Osteoblast (primary cell): ENCODE measurements around the gene DDIAS. TPM values are rescaled to one million over a fixed set of nuclear protein-coding genes. Genes with fewer than 3 reads are reported as not detected.
"Not testable (repeated sequence)": the region's sequence is repeated elsewhere in the genome, so short reads cannot be mapped to it uniquely, and the experiment has no call there.

Experiments
- DNase-seq: peaks from one replicate; pipeline ENCODE4 v3.0.0; 2011; ENCODE audit warnings: low spot score, mixed read lengths; ENCODE audit not compliant: insufficient read length; ENCODE audit errors: missing footprints
- H2AFZ ChIP-seq: 2 replicates; pipeline ENCODE4 v1.6.0; 2011; ENCODE audit warnings: mild to moderate bottlenecking, low read length
- H3K27ac ChIP-seq: 2 replicates; pipeline ENCODE4 v1.5.1; 2011; ENCODE audit warnings: mild to moderate bottlenecking, low read depth, low read length, moderate library complexity
- H3K27me3 ChIP-seq: 2 replicates; pipeline ENCODE4 v1.6.0; 2012; ENCODE audit warnings: mild to moderate bottlenecking, control low read depth, inconsistent platforms, low read length, moderate library complexity; ENCODE audit not compliant: insufficient read depth
- H3K36me3 ChIP-seq: 2 replicates; pipeline ENCODE4 v1.5.1; 2011; ENCODE audit warnings: mild to moderate bottlenecking, low read length, control low read depth, moderate library complexity; ENCODE audit not compliant: insufficient read depth
- H3K4me1 ChIP-seq: 2 replicates; pipeline ENCODE4 v1.5.1; 2011; ENCODE audit warnings: mild to moderate bottlenecking, low read length, control low read depth, moderate library complexity; ENCODE audit not compliant: insufficient read depth
- H3K4me2 ChIP-seq: 2 replicates; pipeline ENCODE4 v1.6.0; 2011; ENCODE audit warnings: mild to moderate bottlenecking, low read length; ENCODE audit not compliant: insufficient read depth
- H3K4me3 ChIP-seq: fragments of 200-600 bp; sonication (generic); 3 replicates; pipeline ENCODE4 v1.5.1; 2012; ENCODE audit warnings: mild to moderate bottlenecking, low read length, inconsistent platforms; ENCODE audit not compliant: insufficient read depth
- H3K79me2 ChIP-seq: 2 replicates; pipeline ENCODE4 v1.6.0; 2012; ENCODE audit warnings: mild to moderate bottlenecking, low read length, control low read depth, inconsistent platforms; ENCODE audit not compliant: insufficient read depth
- H3K9me3 ChIP-seq: 2 replicates; pipeline ENCODE4 v1.5.1; 2011; ENCODE audit warnings: low read depth, low read length, control low read depth
- H4K20me1 ChIP-seq: 2 replicates; pipeline ENCODE4 v1.6.0; 2012; ENCODE audit warnings: mild to moderate bottlenecking, low read length, control low read depth; ENCODE audit not compliant: insufficient read depth
- CTCF ChIP-seq: IDR thresholded peaks from 2 replicates; pipeline ENCODE4 v1.5.1; 2011; ENCODE audit warnings: mild to moderate bottlenecking, low read depth, low read length, moderate library complexity; ENCODE audit errors: extremely low read depth
- total RNA-seq: library from RNA; depleted of rRNA; stranded (reverse); fragments of >200 nt; gene quantifications from 2 replicates; pipeline ENCODE4 v1.2.3, GENCODE V29; 2012

Gene DDIAS
- total RNA-seq, 1 donor: 1.8 TPM

GRCh38 chr11:82909015-82909640, 7.6 kb downstream of the DDIAS start:
- no peaks in the 10 kb centered on the region for H3K36me3 ChIP-seq
- peaks cover 15% of the 10 kb centered on the region for H3K4me1 ChIP-seq
- peak overlapping the region; percentile 73 for H2AFZ ChIP-seq
- peaks cover 13% of the 10 kb centered on the region for H3K79me2 ChIP-seq
- DNase-seq: no peak
- no peak for TF ChIP-seq CTCF
- H3K9me3 ChIP-seq: no peaks in the 10 kb centered on the region
- H4K20me1 ChIP-seq: no peaks in the 10 kb centered on the region
- H3K27ac ChIP-seq: no peak overlapping the region
- peak overlapping the region; percentile 16 for H3K4me2 ChIP-seq
- no peak overlapping the region for H3K4me3 ChIP-seq
- H3K27me3 ChIP-seq: no peaks in the 10 kb centered on the region

GRCh38 chr11:82919786-82920185, 18.2 kb downstream of the DDIAS start:
- H3K4me3 ChIP-seq, DNase-seq, H3K4me2 ChIP-seq, H4K20me1 ChIP-seq, H2AFZ ChIP-seq, H3K27ac ChIP-seq, H3K4me1 ChIP-seq, H3K36me3 ChIP-seq, H3K9me3 ChIP-seq, H3K79me2 ChIP-seq, H3K27me3 ChIP-seq: not testable (repeated sequence)

GRCh38 chr11:82920227-82920626, 18.7 kb downstream of the DDIAS start:
- H4K20me1 ChIP-seq, H3K27me3 ChIP-seq, H3K4me3 ChIP-seq, H2AFZ ChIP-seq, H3K4me2 ChIP-seq, H3K79me2 ChIP-seq, H3K36me3 ChIP-seq, DNase-seq, H3K9me3 ChIP-seq, H3K4me1 ChIP-seq, H3K27ac ChIP-seq: not testable (repeated sequence)

- not testable (repeated sequence) for H3K9me3 ChIP-seq, H3K4me3 ChIP-seq, H3K79me2 ChIP-seq, H4K20me1 ChIP-seq, H3K4me2 ChIP-seq, H3K27ac ChIP-seq, H3K4me1 ChIP-seq, DNase-seq, H3K36me3 ChIP-seq, H3K27me3 ChIP-seq
- peak overlapping the region; percentile 68 for H2AFZ ChIP-seq
Measured at GRCh38 chr11:82922396-82923173, 21.0 kb downstream of the DDIAS start.

GRCh38 chr11:82924522-82925224, 23.1 kb downstream of the DDIAS start:
- H2AFZ ChIP-seq: no peak overlapping the region
- no peak overlapping the region for H3K4me3 ChIP-seq
- no peaks in the 10 kb centered on the region for H3K36me3 ChIP-seq
- no peaks in the 10 kb centered on the region for H3K79me2 ChIP-seq
- no peaks in the 10 kb centered on the region for H3K27me3 ChIP-seq
- H3K27ac ChIP-seq: no peak overlapping the region
- H3K4me1 ChIP-seq: no peaks in the 10 kb centered on the region
- H4K20me1 ChIP-seq: no peaks in the 10 kb centered on the region
- no peaks in the 10 kb centered on the region for H3K9me3 ChIP-seq
- DNase-seq: no peak
- no peak for TF ChIP-seq CTCF
- no peak overlapping the region for H3K4me2 ChIP-seq
